Measurements from ENCODE around the gene LYRM2.

GRCh38 chr6:89566930-89567629 lies 71.5 kb downstream of the LYRM2 start:
- no peak for TF ChIP-seq CTCF (IDR thresholded peaks at IDR 0.05)
- no peak for TF ChIP-seq POLR2A (IDR thresholded peaks at IDR 0.05)
